HepG2 (cell line): ENCODE data around the gene SLC25A11. TPM values are rescaled to one million over a fixed set of nuclear protein-coding genes. Genes with fewer than 3 reads are reported as not detected.

Experiments
- KAT2B ChIP-seq: fragments of 150-350 bp; IDR thresholded peaks from 2 replicates; pipeline ENCODE4 v1.6.1; 2014; ENCODE audit warnings: low read depth, low read length, borderline replicate concordance
- KLF6 ChIP-seq: IDR thresholded peaks from 2 replicates; pipeline ENCODE4 v1.8.0; 2016; ENCODE audit warnings: missing biosample characterization, missing genetic modification reagents
- NFIC ChIP-seq: IDR thresholded peaks from 2 replicates; pipeline ENCODE4 v1.6.1; 2012; ENCODE audit warnings: mild to moderate bottlenecking, low read length, inconsistent platforms
- NR2C2 ChIP-seq: sonication (generic); formaldehyde crosslinking; IDR thresholded peaks from 2 replicates; pipeline ENCODE4 v1.4.0; 2020; ENCODE audit warnings: missing genetic modification reagents, mild to moderate bottlenecking, moderate library complexity, borderline replicate concordance
- SMARCE1 ChIP-seq: fragments of 450-650 bp; IDR thresholded peaks from 2 replicates; pipeline ENCODE4 v1.6.1; 2017; ENCODE audit warnings: borderline replicate concordance
- ZFYVE20 ChIP-seq: sonication (generic); formaldehyde crosslinking; IDR thresholded peaks from 2 replicates; pipeline ENCODE4 v1.8.0; 2023; ENCODE audit warnings: low read depth, mild to moderate bottlenecking, moderate library complexity, missing genetic modification reagents, borderline replicate concordance
- ZNF160 ChIP-seq: sonication (generic); formaldehyde crosslinking; IDR thresholded peaks from 2 replicates; pipeline ENCODE4 v1.8.0; 2022; ENCODE audit warnings: mild to moderate bottlenecking, inconsistent platforms, missing genetic modification reagents
- ZNF232 ChIP-seq: sonication (generic); formaldehyde crosslinking; IDR thresholded peaks from 2 replicates; pipeline ENCODE4 v1.4.0; 2020; ENCODE audit warnings: missing genetic modification reagents, borderline replicate concordance
- polyA plus RNA-seq, 8 experiments: library from polyadenylated mRNA; depleted of rRNA in 3 of 8; stranded (reverse) in 7 of 8; unstranded in 1 of 8; fragments of >200 nt; fragmentation: Illumina TruSeq in 4 of 8; extraction: Trizol in 4 of 8; gene quantifications; 2 replicates each; pipeline versions ENCODE4 v1.2.1 to v1.2.3, GENCODE V29; 2011 to 2016; ENCODE audit warnings: low read depth in 4 of 8, missing spikeins in 1 of 8, mixed read lengths in 1 of 8; ENCODE audit not compliant: insufficient read depth in 1 of 8
- total RNA-seq, 5 experiments: library from RNA; depleted of rRNA; stranded (reverse); fragments of >200 nt; fragmentation: Illumina TruSeq; extraction: Trizol; gene quantifications; 2 replicates each; pipeline ENCODE4 v1.2.3, GENCODE V29; 2016; ENCODE audit warnings: low read depth in 1 of 5
- TF ChIP-seq, protein P1 (sequence below): sonication (generic); formaldehyde crosslinking; IDR thresholded peaks from 2 replicates; pipeline ENCODE4 v1.9.0; 2021; ENCODE audit warnings: mild to moderate bottlenecking, missing genetic modification reagents
- TF ChIP-seq, protein P2 (sequence below), 2 experiments: sonication (generic) in 1 of 2; formaldehyde crosslinking in 1 of 2; IDR thresholded peaks; 2 replicates each; pipeline versions ENCODE4 v1.4.0 to v1.6.1; 2018 to 2020; ENCODE audit warnings: missing genetic modification reagents in 2 of 2, borderline replicate concordance in 1 of 2, low read depth in 1 of 2, mild to moderate bottlenecking in 1 of 2, missing biosample characterization in 1 of 2
- TF ChIP-seq, protein P3 (sequence below): IDR thresholded peaks from 2 replicates; pipeline ENCODE4 v1.6.1; 2016; ENCODE audit warnings: missing genetic modification reagents, missing compliant biosample characterization
- TF ChIP-seq, protein P4 (sequence below): sonication (generic); formaldehyde crosslinking; IDR thresholded peaks from 2 replicates; pipeline ENCODE4 v1.4.0; 2020; ENCODE audit warnings: missing genetic modification reagents
- TF ChIP-seq, protein P5 (sequence below): sonication (generic); formaldehyde crosslinking; IDR thresholded peaks from 2 replicates; pipeline ENCODE4 v1.5.0; 2020; ENCODE audit warnings: missing genetic modification reagents, mild to moderate bottlenecking, borderline replicate concordance

SLC25A11 gene
- total and polyA plus RNA-seq, 2 of the 13 experiments (the other 11 are each of a cell fraction or from before 2014, with no cell fraction given): 35.4 to 47.2 TPM

DNA sequence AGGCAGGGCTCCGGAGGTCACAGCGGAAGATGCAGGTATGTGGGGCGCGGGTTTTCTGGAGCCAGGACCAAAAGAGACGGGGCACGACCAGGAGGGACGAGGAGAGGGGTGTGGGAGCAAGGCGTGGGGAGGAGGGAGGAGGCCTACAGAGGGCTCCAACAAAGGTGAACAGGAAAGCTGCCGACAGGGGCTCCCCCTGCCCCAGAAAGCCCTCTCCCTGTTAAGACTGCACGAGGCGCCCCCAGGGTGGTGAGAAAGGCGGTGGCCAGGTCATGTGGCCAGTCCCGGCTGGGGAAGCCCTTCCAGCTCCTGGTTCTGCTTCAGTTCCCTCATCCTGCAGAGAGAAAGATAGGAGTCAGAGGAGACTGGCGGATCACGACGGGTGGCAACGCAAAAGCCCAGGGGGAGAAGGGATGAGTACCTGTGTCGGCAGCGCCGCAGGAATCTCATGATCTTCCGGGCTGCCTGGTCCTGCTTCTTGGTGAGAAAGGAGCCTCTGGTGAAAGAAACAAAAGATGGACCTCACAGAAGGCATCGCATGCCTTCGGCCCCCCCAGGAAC lies 28.7 kb upstream of the SLC25A11 start (continued):
- TF ChIP-seq, protein P1, sequence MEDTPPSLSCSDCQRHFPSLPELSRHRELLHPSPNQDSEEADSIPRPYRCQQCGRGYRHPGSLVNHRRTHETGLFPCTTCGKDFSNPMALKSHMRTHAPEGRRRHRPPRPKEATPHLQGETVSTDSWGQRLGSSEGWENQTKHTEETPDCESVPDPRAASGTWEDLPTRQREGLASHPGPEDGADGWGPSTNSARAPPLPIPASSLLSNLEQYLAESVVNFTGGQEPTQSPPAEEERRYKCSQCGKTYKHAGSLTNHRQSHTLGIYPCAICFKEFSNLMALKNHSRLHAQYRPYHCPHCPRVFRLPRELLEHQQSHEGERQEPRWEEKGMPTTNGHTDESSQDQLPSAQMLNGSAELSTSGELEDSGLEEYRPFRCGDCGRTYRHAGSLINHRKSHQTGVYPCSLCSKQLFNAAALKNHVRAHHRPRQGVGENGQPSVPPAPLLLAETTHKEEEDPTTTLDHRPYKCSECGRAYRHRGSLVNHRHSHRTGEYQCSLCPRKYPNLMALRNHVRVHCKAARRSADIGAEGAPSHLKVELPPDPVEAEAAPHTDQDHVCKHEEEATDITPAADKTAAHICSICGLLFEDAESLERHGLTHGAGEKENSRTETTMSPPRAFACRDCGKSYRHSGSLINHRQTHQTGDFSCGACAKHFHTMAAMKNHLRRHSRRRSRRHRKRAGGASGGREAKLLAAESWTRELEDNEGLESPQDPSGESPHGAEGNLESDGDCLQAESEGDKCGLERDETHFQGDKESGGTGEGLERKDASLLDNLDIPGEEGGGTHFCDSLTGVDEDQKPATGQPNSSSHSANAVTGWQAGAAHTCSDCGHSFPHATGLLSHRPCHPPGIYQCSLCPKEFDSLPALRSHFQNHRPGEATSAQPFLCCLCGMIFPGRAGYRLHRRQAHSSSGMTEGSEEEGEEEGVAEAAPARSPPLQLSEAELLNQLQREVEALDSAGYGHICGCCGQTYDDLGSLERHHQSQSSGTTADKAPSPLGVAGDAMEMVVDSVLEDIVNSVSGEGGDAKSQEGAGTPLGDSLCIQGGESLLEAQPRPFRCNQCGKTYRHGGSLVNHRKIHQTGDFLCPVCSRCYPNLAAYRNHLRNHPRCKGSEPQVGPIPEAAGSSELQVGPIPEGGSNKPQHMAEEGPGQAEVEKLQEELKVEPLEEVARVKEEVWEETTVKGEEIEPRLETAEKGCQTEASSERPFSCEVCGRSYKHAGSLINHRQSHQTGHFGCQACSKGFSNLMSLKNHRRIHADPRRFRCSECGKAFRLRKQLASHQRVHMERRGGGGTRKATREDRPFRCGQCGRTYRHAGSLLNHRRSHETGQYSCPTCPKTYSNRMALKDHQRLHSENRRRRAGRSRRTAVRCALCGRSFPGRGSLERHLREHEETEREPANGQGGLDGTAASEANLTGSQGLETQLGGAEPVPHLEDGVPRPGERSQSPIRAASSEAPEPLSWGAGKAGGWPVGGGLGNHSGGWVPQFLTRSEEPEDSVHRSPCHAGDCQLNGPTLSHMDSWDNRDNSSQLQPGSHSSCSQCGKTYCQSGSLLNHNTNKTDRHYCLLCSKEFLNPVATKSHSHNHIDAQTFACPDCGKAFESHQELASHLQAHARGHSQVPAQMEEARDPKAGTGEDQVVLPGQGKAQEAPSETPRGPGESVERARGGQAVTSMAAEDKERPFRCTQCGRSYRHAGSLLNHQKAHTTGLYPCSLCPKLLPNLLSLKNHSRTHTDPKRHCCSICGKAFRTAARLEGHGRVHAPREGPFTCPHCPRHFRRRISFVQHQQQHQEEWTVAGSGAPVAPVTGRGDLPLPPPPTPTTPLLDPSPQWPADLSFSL (CRISPR knock-in tag): no peak
- TF ChIP-seq ZNF160 (no peak), ZFYVE20 (CRISPR knock-in tag) (0 out of 2 replicates have a peak, but pooled peaks have one; percentile 51), KLF6 (no peak), ZNF232 (CRISPR knock-in tag) (no peak), KAT2B (no peak), NFIC (no peak), SMARCE1 (no peak), NR2C2 (CRISPR knock-in tag) (no peak; the same call in 1 of the 2 replicates)
- TF ChIP-seq, protein P2, sequence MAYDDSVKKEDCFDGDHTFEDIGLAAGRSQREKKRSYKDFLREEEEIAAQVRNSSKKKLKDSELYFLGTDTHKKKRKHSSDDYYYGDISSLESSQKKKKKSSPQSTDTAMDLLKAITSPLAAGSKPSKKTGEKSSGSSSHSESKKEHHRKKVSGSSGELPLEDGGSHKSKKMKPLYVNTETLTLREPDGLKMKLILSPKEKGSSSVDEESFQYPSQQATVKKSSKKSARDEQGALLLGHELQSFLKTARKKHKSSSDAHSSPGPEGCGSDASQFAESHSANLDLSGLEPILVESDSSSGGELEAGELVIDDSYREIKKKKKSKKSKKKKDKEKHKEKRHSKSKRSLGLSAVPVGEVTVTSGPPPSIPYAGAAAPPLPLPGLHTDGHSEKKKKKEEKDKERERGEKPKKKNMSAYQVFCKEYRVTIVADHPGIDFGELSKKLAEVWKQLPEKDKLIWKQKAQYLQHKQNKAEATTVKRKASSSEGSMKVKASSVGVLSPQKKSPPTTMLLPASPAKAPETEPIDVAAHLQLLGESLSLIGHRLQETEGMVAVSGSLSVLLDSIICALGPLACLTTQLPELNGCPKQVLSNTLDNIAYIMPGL (CRISPR knock-in tag; IDR thresholded peaks at IDR 0.05; ENCODE audit: borderline replicate concordance in 1 of 2, low read depth in 1 of 2): peak in 1 of 2 experiments; percentile 36; a peak in 1 of 4 replicates
- TF ChIP-seq, protein P3, sequence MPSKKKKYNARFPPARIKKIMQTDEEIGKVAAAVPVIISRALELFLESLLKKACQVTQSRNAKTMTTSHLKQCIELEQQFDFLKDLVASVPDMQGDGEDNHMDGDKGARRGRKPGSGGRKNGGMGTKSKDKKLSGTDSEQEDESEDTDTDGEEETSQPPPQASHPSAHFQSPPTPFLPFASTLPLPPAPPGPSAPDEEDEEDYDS (CRISPR knock-in tag): peak; percentile 11; the same call in 1 of the 2 replicates
- TF ChIP-seq, protein P4, sequence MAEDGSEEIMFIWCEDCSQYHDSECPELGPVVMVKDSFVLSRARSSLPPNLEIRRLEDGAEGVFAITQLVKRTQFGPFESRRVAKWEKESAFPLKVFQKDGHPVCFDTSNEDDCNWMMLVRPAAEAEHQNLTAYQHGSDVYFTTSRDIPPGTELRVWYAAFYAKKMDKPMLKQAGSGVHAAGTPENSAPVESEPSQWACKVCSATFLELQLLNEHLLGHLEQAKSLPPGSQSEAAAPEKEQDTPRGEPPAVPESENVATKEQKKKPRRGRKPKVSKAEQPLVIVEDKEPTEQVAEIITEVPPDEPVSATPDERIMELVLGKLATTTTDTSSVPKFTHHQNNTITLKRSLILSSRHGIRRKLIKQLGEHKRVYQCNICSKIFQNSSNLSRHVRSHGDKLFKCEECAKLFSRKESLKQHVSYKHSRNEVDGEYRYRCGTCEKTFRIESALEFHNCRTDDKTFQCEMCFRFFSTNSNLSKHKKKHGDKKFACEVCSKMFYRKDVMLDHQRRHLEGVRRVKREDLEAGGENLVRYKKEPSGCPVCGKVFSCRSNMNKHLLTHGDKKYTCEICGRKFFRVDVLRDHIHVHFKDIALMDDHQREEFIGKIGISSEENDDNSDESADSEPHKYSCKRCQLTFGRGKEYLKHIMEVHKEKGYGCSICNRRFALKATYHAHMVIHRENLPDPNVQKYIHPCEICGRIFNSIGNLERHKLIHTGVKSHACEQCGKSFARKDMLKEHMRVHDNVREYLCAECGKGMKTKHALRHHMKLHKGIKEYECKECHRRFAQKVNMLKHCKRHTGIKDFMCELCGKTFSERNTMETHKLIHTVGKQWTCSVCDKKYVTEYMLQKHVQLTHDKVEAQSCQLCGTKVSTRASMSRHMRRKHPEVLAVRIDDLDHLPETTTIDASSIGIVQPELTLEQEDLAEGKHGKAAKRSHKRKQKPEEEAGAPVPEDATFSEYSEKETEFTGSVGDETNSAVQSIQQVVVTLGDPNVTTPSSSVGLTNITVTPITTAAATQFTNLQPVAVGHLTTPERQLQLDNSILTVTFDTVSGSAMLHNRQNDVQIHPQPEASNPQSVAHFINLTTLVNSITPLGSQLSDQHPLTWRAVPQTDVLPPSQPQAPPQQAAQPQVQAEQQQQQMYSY (CRISPR knock-in tag): no peak
- TF ChIP-seq, protein P5, sequence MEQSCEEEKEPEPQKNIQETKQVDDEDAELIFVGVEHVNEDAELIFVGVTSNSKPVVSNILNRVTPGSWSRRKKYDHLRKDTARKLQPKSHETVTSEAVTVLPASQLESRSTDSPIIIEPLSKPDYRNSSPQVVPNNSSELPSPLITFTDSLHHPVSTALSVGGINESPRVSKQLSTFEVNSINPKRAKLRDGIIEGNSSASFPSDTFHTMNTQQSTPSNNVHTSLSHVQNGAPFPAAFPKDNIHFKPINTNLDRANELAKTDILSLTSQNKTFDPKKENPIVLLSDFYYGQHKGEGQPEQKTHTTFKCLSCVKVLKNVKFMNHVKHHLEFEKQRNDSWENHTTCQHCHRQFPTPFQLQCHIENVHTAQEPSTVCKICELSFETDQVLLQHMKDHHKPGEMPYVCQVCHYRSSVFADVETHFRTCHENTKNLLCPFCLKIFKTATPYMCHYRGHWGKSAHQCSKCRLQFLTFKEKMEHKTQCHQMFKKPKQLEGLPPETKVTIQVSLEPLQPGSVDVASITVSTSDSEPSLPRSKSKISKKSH (CRISPR knock-in tag): no peak
